ENCODE results near the gene AP5S1.

The AP5S1 gene

DNA sequence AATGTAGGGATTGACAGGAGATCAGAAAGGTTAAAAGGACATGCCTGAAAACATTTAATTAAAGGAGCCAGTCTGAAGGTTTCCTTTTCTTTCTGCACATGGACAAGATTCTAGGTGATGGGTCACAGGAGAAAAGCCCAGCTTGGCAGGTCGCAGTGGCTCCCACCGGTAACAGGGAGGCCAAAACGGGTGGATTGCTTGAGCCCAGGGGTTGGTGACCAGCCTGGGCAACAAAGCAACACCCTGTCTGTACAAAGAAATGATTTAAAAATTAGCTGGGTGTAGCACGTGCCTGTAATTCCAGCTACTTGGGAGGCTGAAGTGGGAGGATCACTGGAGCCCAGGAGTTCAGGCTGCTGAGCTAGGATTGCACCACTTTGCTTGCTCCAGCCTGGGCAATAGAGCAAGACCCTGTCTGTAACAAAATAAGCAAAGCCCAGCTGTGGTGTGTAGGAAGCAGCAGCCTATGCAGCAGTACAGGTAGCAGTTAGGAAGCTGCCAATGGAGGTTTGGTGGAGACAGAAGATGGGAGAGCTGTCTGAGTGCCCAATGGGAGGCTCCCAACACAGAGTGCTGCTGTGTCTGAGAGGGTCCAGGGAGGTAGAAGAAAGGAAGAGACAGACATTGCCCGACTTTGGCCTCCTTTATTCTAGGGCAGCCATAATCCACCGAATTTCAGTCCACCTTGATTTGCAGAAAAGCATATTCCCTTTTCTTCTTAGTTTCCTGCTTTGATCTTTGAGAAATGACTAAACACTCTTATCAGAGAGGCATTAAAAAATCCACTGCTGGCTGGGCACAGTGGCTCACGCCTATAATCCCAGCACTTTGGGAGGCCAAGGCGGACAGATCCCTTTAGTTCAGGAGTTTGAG, 7.1 kb upstream of the AP5S1 start:
- no peaks in the 10 kb centered on the region for H3K27me3 Mint-ChIP-seq (ENCODE audit: low read depth)
- H3K4me1 Mint-ChIP-seq (ENCODE audit: low read depth) = peaks cover 53% of the 10 kb centered on the region
- peak overlapping the region; percentile 56 for H3K27ac Mint-ChIP-seq
- H3K36me3 Mint-ChIP-seq (ENCODE audit: low read depth) = peaks cover 16% of the 10 kb centered on the region
- H3K4me3 Mint-ChIP-seq = no peak overlapping the region
- H3K9me3 Mint-ChIP-seq = no peaks in the 10 kb centered on the region

DNA sequence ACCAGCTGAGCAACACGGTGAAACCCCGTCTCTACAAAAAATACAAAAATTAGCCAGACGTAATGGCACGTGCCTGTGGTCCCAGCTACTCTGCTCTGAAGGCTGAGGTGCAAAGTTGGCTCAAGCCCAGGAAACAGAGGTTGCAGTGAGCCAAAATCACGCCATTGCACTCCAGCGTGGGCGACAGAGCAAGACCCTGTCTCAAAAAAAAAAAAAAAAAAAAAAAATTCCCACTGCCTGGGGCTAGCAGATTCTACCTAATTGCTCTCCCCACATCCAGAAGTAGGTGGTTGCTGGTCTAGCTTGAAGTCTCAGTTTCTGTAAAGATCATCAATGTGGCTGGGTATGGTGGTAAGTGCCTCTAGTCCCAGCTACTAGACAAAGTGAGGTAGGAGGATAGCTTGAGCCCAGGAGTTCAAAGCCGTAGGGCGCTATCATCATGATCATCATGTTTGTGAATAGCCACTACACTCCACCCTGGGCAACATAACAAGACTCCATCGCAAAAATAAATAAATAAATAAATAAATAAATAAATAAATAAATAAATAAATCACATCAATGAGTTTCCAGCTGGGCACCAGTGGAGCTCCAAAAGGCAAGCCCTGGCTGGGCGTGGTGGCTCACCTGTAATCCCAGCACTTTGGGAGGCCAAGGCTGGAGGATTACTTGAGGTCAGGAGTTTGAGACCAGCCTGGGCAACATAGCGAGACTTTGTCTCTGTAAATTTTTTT, 6.3 kb upstream of the AP5S1 start:
- H3K4me3 Mint-ChIP-seq = no peak overlapping the region
- peaks cover 58% of the 10 kb centered on the region for H3K4me1 Mint-ChIP-seq (ENCODE audit: low read depth)
- H3K36me3 Mint-ChIP-seq (ENCODE audit: low read depth) = peaks cover 15% of the 10 kb centered on the region
- peak overlapping the region; percentile 71 for H3K27ac Mint-ChIP-seq
- H3K27me3 Mint-ChIP-seq (ENCODE audit: low read depth) = no peaks in the 10 kb centered on the region
- H3K9me3 Mint-ChIP-seq = no peaks in the 10 kb centered on the region

DNA sequence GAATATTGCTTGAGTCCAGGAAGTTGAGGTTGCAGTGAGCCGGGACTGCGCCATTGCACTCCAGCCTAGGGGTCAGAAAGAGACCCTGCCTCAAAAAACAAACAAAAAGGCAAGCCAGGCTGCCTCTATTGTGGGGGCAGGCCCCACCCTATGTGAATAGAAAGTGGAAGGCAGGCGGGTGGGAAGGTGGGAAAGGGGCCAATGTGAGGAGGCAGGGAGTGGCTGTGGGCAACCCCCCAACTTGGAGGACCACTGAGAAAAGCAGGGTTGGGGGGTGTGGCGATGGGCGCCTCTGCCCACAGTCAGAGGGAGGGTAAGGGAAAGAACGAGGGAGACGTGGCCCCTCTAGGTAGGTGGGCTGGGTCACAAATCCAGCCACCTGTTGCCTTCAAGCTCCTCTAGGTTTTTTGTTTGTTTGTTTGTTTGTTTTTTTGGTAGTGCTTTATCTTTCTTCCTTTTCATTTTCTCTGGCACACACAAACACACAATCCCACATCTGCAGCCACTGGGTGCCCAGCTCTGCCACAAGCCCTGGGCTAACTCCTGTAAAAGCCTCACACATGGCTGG, 5.3 kb upstream of the AP5S1 start:
- Mint-ChIP-seq H3K27me3 (ENCODE audit: low read depth) (no peaks in the 10 kb centered on the region), H3K36me3 (ENCODE audit: low read depth) (peaks cover 15% of the 10 kb centered on the region), H3K9me3 (no peaks in the 10 kb centered on the region), H3K4me3 (peak overlapping the region; percentile 28), H3K4me1 (ENCODE audit: low read depth) (peaks cover 64% of the 10 kb centered on the region), H3K27ac (peak overlapping the region; percentile 89)

DNA sequence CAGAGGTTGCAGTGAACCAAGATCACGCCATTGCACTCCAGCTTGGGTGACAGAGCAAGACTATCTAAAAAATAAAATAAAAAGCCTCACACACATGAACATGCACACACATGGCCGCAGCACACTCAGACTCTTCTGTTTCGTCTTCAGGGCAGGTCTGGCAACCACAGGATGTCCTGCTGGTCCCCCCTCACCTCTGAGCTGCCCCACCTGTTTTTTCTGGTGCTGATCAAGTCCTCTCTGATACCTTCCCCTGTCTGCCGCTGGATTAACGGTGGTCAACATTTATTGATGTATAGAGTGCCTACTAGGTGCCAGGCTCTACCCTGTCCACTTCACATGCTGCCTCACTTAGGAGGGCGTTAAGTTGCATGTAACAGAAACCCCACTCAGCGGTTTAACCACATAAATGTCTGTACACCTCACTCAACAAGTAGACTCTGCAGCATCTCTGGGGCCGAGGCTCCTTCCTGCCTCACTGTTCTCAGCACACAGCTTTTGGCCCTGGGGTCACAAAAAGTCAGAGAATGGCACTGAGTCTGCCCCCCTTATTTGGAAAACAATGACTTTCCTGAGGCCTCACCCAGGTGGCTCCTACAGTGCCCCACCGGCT, 4.5 kb upstream of the AP5S1 start:
- Mint-ChIP-seq H3K27me3 (ENCODE audit: low read depth) (no peaks in the 10 kb centered on the region), H3K36me3 (ENCODE audit: low read depth) (peaks cover 15% of the 10 kb centered on the region), H3K4me1 (ENCODE audit: low read depth) (peaks cover 62% of the 10 kb centered on the region), H3K9me3 (no peaks in the 10 kb centered on the region), H3K27ac (peak overlapping the region; percentile 89), H3K4me3 (peak overlapping the region; percentile 79)

DNA sequence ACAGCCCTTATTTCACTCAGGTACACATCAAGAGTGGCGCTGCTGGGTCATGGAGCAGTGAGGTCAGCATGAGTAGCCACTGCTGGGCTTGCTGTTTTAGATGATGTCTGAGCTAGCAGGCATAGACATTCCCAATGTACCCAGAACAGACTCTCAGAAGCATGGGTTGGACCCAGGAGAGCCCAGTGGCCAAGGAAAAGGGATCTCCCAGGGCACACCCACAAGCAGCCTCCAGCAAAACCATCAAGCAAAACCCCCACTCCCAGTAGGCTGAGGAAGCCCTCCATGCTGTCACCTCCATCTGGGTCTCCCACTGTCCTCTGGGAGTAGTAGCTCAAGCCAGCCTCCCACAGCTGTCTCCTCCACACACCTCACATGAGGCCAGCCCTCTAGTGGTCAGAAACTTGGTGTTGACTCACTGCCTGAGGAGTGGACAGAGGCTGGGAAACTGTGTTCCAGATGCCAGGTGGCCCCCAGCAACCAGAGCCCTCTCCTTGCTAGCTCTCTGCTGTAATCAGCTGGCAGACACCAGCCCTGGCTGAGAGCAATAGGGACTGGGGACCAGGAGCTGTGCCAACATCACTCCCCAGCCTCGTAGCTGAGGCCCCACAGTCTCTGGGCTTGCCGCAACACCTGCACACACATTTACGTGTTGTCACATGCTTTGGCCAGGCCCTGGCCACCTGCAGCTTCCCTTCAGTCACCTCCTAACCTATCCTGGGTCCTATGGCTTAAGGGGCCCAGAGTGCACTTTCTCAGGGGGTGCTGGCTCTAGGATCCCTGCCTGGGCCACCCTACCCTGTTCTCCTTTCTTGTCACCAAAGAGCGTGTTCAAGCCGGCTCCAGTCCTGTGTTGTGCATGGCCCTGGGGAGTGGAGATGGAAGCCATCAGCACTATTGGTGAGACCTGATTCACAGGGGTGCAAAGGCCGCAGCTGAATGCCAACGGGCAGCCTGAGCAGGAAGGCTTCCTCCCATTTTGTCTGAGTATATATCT, 1.9 kb upstream of the AP5S1 start:
- no peaks in the 10 kb centered on the region for H3K9me3 Mint-ChIP-seq
- peak overlapping the region; percentile 59 for H3K27ac Mint-ChIP-seq
- H3K36me3 Mint-ChIP-seq (ENCODE audit: low read depth) = peaks cover 13% of the 10 kb centered on the region
- peak overlapping the region; percentile 52 for H3K4me3 Mint-ChIP-seq
- peaks cover 41% of the 10 kb centered on the region for H3K4me1 Mint-ChIP-seq (ENCODE audit: low read depth)
- no peaks in the 10 kb centered on the region for H3K27me3 Mint-ChIP-seq (ENCODE audit: low read depth)

DNA sequence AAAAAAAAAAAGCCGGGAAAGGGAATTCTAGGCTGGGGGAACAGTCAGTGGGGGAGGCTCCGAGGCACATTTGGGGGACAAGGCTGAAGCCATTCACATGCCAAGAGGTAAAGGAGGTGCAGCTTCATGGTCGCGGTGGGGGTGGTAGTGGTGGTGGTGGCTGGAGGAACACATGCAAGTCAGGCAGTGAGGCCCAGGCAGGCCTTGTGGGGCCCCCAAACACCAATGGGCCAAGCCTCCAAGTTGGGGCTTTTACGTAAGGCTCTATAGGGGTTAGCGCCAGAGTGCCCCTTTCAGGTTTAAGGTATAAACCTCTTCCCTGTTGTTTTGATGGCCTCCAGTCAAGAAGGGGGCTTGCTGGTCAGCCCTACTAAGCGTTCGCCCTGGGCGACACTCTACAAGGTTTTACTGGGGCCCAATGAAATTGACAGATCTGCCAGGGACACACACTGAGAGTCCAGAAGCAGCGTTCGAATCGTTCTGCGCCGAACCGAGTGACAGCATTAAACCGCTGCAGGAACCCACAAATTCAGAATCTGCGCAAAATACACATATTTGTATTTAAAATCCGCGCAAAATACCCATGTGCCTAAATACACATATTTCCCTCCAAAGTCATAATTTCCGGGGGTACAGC, 818 bp upstream of the AP5S1 start:
- Mint-ChIP-seq H3K27me3 (ENCODE audit: low read depth) (no peaks in the 10 kb centered on the region), H3K4me3 (peak overlapping the region; percentile 87), H3K36me3 (ENCODE audit: low read depth) (peaks cover 13% of the 10 kb centered on the region), H3K4me1 (ENCODE audit: low read depth) (peaks cover 40% of the 10 kb centered on the region), H3K27ac (peak overlapping the region; percentile 77), H3K9me3 (no peaks in the 10 kb centered on the region)

DNA sequence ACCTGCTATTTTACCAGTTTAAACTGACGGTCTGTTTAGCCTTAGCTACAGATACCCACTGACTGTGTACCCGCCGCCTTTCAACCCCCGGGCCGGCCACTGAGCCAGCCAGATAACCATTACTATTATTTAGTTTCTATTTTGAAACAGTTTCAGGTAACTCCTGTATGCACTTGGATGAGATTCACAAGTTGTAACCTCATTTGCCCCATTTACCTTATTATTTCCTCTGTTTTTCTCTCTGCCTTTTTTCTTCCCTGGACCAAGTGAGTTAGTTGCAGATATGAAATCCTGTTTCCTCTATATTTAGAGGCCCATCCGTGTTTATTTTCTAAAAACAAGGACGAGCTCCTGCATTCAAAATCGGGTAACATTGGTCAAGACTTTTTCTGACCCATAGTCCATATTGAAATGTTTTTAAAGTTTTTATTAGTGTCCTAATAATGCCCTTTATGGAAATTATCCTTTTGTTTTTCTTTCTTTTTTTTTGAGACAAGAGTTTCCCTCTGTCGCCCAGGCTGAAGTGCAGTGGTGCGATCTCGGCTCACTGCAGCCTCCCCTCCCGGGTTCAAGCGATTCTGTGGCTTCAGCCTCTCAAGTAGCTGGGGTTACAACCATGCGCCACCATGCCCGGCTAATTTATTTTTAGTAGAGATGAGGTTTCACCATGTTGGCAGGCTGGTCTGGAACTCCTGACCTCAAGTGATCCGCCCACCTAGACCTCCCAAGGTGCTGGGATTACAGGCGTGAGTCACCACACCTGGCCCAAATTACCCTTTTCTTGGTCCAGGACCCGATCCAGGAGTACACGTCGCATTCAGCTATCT, 767 bp downstream of the AP5S1 start:
- H3K9me3 Mint-ChIP-seq = no peaks in the 10 kb centered on the region

DNA sequence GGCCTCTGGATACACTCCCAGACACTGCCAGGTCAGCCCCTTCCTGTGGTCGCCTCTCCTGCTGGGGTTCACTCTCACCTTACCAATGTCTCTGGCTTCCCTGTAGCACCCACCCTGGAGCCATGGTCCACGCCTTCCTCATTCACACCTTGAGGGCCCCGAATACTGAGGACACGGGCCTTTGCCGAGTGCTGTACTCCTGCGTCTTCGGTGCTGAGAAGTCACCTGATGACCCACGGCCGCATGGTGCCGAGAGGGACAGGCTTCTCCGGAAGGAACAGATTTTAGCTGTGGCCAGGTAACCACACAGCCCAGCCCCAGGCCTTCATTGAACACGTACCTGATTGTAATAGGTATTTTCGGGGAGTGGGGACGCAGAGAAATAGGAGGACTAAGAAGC, 1.6 kb downstream of the AP5S1 start:
- Mint-ChIP-seq H3K4me1 (ENCODE audit: low read depth) (peaks cover 26% of the 10 kb centered on the region), H3K9me3 (no peaks in the 10 kb centered on the region)

More for the DNA sequence above, 767 bp downstream of the AP5S1 start:
- H3K4me1 Mint-ChIP-seq (ENCODE audit: low read depth) = peaks cover 30% of the 10 kb centered on the region
- peak overlapping the region; percentile 87 for H3K4me3 Mint-ChIP-seq
- H3K36me3 Mint-ChIP-seq (ENCODE audit: low read depth) = peaks cover 18% of the 10 kb centered on the region
- peak overlapping the region; percentile 92 for H3K27ac Mint-ChIP-seq
- no peaks in the 10 kb centered on the region for H3K27me3 Mint-ChIP-seq (ENCODE audit: low read depth)

DNA sequence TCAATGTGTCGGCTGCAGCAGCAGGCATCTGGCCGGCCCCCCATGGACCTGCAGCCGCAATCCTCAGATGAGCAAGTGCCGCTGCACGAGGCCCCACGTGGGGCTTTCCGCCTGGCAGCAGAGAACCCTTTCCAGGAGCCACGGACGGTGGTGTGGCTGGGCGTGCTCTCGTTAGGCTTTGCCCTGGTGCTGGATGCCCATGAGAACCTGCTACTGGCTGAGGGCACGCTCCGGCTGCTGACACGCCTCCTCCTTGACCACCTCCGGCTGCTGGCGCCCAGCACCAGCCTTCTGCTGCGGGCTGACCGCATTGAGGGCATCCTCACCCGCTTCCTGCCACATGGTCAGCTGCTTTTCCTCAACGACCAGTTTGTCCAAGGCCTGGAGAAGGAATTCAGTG, 3.5 kb downstream of the AP5S1 start:
- Mint-ChIP-seq H3K27ac (no peak overlapping the region), H3K4me1 (ENCODE audit: low read depth) (peaks cover 15% of the 10 kb centered on the region), H3K27me3 (ENCODE audit: low read depth) (no peaks in the 10 kb centered on the region), H3K36me3 (ENCODE audit: low read depth) (peaks cover 18% of the 10 kb centered on the region), H3K4me3 (no peak overlapping the region), H3K9me3 (no peaks in the 10 kb centered on the region)

More for the DNA sequence above, 1.6 kb downstream of the AP5S1 start:
- Mint-ChIP-seq H3K27me3 (ENCODE audit: low read depth) (no peaks in the 10 kb centered on the region), H3K36me3 (ENCODE audit: low read depth) (peaks cover 16% of the 10 kb centered on the region), H3K4me3 (peak overlapping the region; percentile 87), H3K27ac (peak overlapping the region; percentile 76)

DNA sequence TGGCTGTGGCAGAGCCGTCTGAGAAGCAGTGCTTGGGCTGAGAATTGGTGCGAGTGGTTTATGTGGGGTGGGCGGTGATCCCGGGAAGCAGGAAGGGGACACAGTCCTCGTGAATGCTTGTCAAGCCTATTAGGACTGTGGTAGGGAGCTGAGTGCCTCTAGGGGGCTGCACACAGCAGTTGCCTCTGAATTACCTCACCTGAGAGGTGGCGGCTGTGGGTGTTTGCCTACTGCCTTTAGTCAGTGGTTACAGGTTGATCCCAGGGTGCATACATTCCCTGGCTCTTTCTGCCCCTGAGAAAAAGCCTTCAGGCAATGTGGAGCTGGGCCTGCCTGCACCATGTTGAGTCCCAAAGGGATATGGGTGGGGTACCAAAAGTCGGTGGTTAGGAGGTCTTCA, 5.2 kb downstream of the AP5S1 start:
- Mint-ChIP-seq H3K4me3 (no peak overlapping the region), H3K27ac (no peak overlapping the region), H3K4me1 (ENCODE audit: low read depth) (peaks cover 6% of the 10 kb centered on the region), H3K27me3 (ENCODE audit: low read depth) (no peaks in the 10 kb centered on the region), H3K36me3 (ENCODE audit: low read depth) (peaks cover 18% of the 10 kb centered on the region), H3K9me3 (no peaks in the 10 kb centered on the region)

DNA sequence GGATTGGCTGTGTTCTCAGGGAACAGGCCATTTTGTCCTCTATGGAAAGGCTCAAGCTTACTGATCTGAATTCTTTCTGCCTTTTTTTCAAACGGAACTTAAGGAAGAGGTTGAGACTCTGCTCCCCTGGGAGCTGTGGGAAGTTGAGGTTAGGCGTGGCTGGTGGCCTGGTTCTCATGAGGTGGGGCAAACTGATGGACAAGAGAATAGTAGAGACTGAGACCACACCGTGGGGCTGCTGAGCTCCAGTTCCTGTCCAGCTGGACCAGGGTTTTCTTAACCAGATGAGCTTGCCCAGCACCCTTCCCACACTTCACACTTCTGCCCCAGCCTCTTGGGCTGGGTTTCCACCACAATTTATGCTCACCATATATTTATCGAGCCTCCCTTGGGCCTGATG, 6.1 kb downstream of the AP5S1 start:
- no peak overlapping the region for H3K27ac Mint-ChIP-seq
- H3K36me3 Mint-ChIP-seq (ENCODE audit: low read depth) = peaks cover 18% of the 10 kb centered on the region
- peaks cover 3% of the 10 kb centered on the region for H3K4me1 Mint-ChIP-seq (ENCODE audit: low read depth)
- H3K27me3 Mint-ChIP-seq (ENCODE audit: low read depth) = no peaks in the 10 kb centered on the region
- H3K9me3 Mint-ChIP-seq = no peaks in the 10 kb centered on the region
- no peak overlapping the region for H3K4me3 Mint-ChIP-seq

DNA sequence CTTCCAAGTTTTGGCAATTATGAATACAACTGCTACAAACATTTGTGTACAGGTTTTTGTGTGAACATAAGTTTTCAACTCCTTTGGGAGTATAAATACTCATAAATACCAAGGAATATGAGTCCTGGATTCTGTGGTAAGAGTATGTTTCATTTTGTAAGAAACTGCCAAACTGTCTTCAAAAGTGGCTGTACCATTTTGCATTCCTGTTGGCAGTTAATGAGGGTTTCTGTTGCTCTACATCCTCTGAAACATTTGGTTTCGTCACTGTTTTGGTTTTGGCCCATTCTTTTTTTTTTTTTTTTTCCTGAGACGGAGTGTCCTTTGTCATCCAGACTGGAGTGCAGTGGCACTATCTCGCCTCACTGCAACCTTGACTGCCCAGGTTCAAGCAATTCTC, 8.5 kb downstream of the AP5S1 start:
- no peak overlapping the region for H3K27ac Mint-ChIP-seq
- no peak overlapping the region for H3K4me3 Mint-ChIP-seq
- no peaks in the 10 kb centered on the region for H3K9me3 Mint-ChIP-seq
- no peaks in the 10 kb centered on the region for H3K27me3 Mint-ChIP-seq (ENCODE audit: low read depth)
- H3K4me1 Mint-ChIP-seq (ENCODE audit: low read depth) = peaks cover 3% of the 10 kb centered on the region
- H3K36me3 Mint-ChIP-seq (ENCODE audit: low read depth) = peaks cover 11% of the 10 kb centered on the region
